Amniotic stem cell (primary cell): ENCODE data around the gene RADIL.

Experiments used
- DNase-seq: peaks from one replicate; lab custom pipeline; 2025; lab: John Stamatoyannopoulos, UW

Gene RADIL

GRCh38 chr7:4851459-4852422 is 31.8 kb downstream of the RADIL start:
- no peak for DNase-seq

DNA sequence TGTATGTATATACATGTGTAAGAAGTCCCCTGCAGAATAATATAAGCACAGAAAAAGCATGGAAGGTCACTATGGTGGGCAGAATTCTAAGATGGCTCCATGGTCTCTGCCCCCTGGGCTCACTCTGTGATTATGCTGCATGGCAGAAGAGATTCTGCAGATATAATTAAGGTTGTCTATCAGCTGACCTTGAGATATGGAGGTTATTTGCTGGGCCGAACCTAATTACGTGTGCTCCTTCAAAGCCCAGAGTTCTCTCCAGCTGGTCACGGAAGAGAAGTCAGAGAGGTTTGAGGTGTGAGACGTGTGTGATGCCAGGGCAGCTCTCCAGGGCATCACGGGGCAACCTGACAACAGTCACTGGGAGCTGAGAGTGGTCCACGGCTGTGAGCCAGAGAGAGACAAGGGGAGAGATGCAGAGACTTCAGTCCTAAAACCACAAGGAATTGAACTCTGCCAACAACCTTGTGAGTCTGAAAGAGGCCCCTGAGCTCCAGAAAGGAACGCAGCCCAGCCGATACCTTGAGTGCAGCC is 33.2 kb downstream of the RADIL start:
- no peak for DNase-seq

DNA sequence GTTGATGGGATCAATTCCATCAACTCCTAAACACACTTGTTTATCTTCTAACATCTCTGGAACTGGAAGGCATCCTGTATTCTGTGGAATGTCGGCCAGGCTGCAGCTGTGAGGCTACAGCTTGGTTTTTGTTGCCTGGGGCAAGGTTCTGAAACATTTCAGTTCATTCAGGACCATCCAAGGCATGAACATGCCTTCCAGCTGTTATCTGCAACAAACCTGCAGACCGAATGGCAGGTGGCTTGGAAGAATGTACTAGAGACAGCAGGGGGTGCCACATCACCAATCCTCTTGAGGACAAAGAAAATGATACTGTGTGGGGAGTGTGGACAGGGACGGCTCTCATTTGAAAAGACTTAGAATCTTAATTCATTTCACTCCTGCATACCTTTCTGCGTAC is 34.1 kb downstream of the RADIL start:
- peak; percentile 19 for DNase-seq

- no peak for DNase-seq
These were observed 37.8 kb downstream of the RADIL start for GRCh38 chr7:4845740-4846142.

- DNase-seq = no peak
These were observed 41.0 kb downstream of the RADIL start for GRCh38 chr7:4842319-4843064.

DNA sequence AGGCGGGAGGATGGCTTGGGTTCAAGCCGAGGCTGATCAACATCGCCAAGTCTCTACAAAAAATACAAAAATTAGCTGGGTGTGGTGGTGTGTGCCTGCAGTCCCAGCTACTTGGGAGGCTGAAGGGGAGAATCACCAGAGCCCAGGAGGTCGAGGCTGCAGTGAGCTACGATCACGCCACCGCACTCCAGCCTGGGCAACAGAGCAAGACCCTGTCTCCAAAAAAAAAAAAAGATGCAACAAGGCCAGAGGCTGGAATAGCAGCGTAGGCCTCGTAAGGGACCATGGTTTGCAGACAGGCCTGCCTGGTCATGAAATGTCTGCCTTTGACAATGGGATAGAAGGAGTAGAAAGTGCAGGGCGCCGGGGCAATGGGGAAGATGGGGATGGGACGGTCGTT is 41.7 kb downstream of the RADIL start:
- no peak for DNase-seq

DNA sequence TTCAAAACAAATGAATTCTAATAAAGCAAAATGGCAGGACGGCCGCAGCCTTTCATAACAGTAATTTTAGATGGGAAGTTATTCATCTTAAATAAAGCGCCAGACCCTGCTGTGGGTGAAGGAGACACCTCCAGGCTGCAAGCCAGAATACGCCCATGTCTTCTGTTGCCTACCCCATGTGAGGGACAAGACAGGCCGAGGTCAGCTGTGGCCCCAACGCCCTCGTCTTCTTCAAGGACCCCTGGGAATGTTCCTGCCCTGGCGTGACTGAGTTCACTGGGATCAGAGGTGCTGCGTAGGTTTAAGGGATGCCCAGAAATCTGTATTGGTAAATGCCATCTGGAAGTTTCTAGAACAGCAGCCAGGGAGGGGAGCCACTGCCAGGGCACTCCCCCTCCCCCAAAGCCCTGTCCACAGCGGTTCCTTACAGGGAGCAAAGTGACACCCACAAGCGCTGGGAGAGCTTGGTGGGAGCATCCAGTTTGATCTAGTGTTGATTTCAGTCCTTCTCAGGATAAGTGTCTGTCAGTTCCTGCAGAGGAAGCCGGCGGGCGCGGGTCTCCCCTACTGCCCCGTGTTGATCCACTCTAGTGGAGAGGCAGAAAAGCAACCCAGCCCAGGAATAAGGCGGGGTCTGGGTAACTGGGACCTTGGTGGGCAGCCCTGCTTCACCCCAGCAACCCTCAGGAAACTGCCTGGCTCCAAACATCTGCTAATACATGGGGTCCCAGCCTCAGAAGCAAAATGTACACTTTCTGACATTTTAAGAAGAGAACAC is 42.3 kb downstream of the RADIL start:
- DNase-seq = no peak

DNA sequence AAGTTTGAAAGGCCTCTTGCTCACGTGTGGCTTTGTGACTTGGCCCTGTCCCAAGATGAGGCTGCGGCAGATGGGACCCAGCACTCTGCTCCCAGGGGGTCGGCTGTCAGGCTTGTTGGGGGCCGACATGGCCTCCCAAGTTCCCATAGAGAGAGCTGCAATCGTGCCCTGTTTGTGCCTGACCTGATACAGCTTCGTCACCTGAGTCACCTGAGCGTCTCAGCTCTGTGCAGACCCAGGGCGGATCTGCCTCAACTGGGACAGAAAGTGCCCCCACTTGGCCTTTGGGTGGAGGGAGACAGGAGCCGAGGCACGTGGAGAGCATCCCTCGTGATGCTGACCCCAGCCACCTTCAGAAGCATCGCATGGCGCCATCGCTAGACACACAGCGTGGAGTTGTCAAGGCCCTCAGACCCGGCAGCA is 43.4 kb downstream of the RADIL start:
- DNase-seq = no peak

GRCh38 chr7:4838626-4839334 is 44.7 kb downstream of the RADIL start:
- DNase-seq = no peak

GRCh38 chr7:4837803-4838625 is 45.5 kb downstream of the RADIL start:
- DNase-seq = no peak

GRCh38 chr7:4837041-4837802 is 46.3 kb downstream of the RADIL start:
- DNase-seq = no peak

DNA sequence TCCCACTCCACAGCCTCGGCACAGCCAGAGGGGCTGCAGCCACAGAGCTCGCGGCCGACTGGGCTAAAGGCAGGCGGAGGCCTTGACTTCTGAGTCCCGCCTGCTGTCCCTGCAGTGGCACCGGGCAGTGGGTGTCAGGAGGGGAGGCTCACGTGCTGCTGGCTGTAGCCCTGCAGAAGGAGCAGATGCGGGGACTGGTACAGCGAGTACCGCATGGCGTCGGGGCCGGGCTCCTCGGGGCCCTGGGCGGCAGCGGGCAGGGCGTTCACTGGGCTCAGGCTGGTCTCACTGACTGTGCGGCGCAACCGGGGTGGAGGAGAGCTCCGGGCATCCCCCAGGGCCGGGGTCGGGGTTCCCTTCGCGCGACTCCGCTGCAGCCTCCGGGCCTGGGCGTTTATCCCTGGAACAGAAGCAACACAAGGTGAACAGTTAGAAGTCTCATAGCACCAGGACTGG is 47.3 kb downstream of the RADIL start:
- DNase-seq = no peak

GRCh38 chr7:4835398-4836205 is 47.9 kb downstream of the RADIL start:
- no peak for DNase-seq

DNA sequence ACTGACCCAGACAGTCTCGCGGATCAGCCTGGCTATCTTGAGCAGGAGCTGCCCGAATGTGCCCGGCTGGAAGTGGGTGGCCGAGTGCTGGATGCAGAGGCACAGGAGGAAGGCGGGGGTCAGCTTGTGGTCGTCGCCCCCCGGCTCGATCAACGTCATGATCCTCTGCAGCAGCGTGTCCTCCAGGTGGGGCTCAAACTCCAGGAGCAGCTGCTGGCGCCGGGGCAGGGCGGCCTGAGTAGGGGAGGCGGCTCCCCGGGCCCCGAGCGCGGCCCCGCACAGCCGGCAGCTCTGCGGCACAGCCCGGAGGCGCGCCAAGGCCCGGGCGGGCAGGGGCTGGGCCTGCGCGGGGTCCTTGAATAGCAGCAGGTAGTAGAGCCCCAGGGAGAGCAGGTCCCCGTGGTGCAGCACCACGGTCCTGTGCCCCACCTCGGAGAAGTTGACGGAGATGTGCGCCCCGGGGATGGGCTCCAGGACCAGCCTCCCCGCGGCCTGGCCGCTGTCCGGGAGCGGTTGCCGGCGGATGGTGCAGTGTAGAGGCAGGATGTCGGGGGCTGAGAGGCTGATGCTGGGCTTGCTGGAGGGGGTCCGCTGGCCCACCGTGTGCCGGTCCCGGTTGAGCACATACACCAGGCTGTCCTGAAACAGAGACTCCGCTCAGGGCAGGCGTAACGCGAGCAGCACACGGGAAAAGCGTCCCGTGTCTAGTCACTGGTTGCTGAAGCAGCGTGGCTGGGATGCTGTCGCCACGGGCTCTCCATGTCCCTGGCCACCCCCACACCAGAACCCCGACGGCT is 48.7 kb downstream of the RADIL start:
- DNase-seq = no peak

- no peak for DNase-seq
These were observed 49.6 kb downstream of the RADIL start for GRCh38 chr7:4833691-4834600.

DNA sequence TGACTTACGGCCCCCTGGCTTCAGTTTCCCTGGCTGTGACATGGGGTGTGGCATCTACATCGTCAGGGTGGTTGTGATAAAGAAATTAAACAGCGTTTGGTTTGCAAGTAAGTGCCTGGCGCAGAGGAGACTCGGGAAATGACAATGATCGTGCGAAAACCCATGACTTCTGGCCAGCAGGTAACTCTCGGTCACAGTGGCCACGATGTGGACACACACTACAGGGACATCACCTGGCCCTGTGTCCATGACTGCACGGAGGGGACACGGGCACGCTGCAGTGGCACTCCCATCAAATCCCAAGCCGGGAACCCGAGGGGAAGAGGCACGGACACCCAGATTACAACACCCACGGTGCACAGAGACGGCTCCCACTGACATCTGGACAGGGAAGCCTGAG is 50.3 kb downstream of the RADIL start:
- DNase-seq = no peak

DNA sequence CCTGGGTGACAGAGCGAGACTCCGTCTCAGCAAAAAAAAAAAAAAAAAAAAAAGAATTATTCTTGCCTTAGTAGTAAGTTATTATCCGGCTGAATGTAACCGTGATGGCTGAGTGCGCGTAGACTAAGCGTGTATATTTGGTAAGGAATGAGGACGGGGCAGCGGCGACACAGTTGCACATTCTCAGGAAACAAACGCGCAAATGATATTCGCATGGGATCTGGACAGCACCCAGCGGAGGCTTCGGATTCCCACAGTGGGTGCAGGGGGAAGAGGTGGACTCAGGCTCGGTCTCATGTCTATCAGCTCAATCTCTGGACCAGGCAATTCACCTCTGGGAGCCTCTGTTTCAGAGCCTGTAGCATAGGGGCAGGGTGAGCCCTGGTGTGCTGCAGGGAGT is 50.8 kb downstream of the RADIL start:
- DNase-seq = no peak
